Measurements from ENCODE around the gene S1PR1. TPM values are rescaled to one million over a fixed set of nuclear protein-coding genes. Genes with fewer than 3 reads are reported as not detected.

Gene S1PR1
- total and polyA plus RNA-seq, 2 of the 13 experiments (the other 11 are each of a cell fraction or from before 2014, with no cell fraction given): not detected

- TF ChIP-seq SAFB2 (CRISPR knock-in tag; IDR thresholded peaks at IDR 0.05; ENCODE audit: borderline replicate concordance, low read depth) (no peak), NFAT5 (CRISPR knock-in tag; IDR thresholded peaks at IDR 0.05) (no peak), JARID2 (CRISPR knock-in tag; IDR thresholded peaks at IDR 0.05; ENCODE audit: insufficient replicate concordance) (no peak), ZNF275 (CRISPR knock-in tag; IDR thresholded peaks at IDR 0.05; ENCODE audit: borderline replicate concordance) (no peak), KAT8 (CRISPR knock-in tag; IDR thresholded peaks at IDR 0.05) (no peak), KDM2A (CRISPR knock-in tag; IDR thresholded peaks at IDR 0.05; ENCODE audit: borderline replicate concordance, low read depth) (no peak), BCL6 (CRISPR knock-in tag; IDR thresholded peaks at IDR 0.05) (peak; percentile 49; the same call in 1 of the 2 replicates), HOXA3 (CRISPR knock-in tag; IDR thresholded peaks at IDR 0.05) (peak; percentile 71), NKX3-1 (CRISPR knock-in tag; IDR thresholded peaks at IDR 0.05) (no peak), EP300 (IDR thresholded peaks at IDR 0.05; ENCODE audit: low read depth in 2 of 2, low read length in 2 of 2) (peak in 1 of 2 experiments; percentile 75; a peak in 2 of 4 replicates), EP300 (CRISPR knock-in tag; IDR thresholded peaks at IDR 0.05; ENCODE audit: borderline replicate concordance) (no peak), STAG1 (CRISPR knock-in tag; IDR thresholded peaks at IDR 0.05) (0 out of 2 replicates have a peak, but pooled peaks have one; percentile 5), ZFP82 (CRISPR knock-in tag; IDR thresholded peaks at IDR 0.05; ENCODE audit: borderline replicate concordance) (no peak), ERF (CRISPR knock-in tag; IDR thresholded peaks at IDR 0.05) (no peak), NONO (IDR thresholded peaks at IDR 0.05) (no peak), NONO (CRISPR knock-in tag; conservative IDR thresholded peaks at IDR 0.05) (peak; percentile 44; the same call in 1 of the 2 replicates), MEF2D (CRISPR knock-in tag; IDR thresholded peaks at IDR 0.05) (no peak), TBX3 (IDR thresholded peaks at IDR 0.05; ENCODE audit: borderline replicate concordance) (peak; percentile 21; the same call in 1 of the 2 replicates), SMC3 (IDR thresholded peaks at IDR 0.05; ENCODE audit: low read length) (no peak), ZNF782 (CRISPR knock-in tag; IDR thresholded peaks at IDR 0.05; ENCODE audit: borderline replicate concordance) (no peak), ZNF883 (CRISPR knock-in tag; IDR thresholded peaks at IDR 0.05; ENCODE audit: not compliant biosample characterization) (no peak), TRIM24 (CRISPR knock-in tag; IDR thresholded peaks at IDR 0.05) (no peak), BATF2 (CRISPR knock-in tag; IDR thresholded peaks at IDR 0.05) (no peak), ZNF737 (CRISPR knock-in tag; IDR thresholded peaks at IDR 0.05; ENCODE audit: borderline replicate concordance) (no peak)
Observed at GRCh38 chr1:101257500-101258325, 20.9 kb downstream of the S1PR1 start (continued).
